ENCODE data around the gene MEF2A. TPM values are rescaled to one million over a fixed set of nuclear protein-coding genes. Genes with fewer than 3 reads are reported as not detected.

The MEF2A gene
- total and polyA plus RNA-seq, 10 of the 15 experiments (the other 5 are each of a cell fraction or from before 2014, with no cell fraction given), result 7.2 to 46.7 (median 35.9) TPM

GRCh38 chr15:99720533-99720932, 154.7 kb downstream of the MEF2A start:
- peaks cover 42% of the 10 kb centered on the region for H3K4me1 ChIP-seq (ENCODE audit: control insufficient read depth, insufficient read depth, low read length)
- DNase-seq (ENCODE audit: low read depth, low spot score) (no peak), ATAC-seq (no peak), FAIRE-seq (peak; percentile 35)
- peaks cover 0 to 1% of the 10 kb centered on the region in 2 experiments; a peak in 1 of 4 replicates for H3K36me3 ChIP-seq (ENCODE audit: control insufficient read depth in 2 of 2, insufficient read depth in 2 of 2, low read length in 1 of 2)
- H2AFZ ChIP-seq (ENCODE audit: control insufficient read depth, low read depth, low read length), result peak overlapping the region; percentile 4; the same call in 1 of the 2 replicates
- 99% methylated on average over 7 of the region's 7 CpGs for WGBS (ENCODE audit: insufficient coverage, insufficient replicate concordance, low lambda C conversion rate, missing lambda C conversion rate)
- POLR2A ChIA-PET, result no interaction called here
- intact Hi-C loops (cut with micrococcal nuclease; ENCODE audit: unreplicated experiment), result no loop called here
- H3K4me2 ChIP-seq (ENCODE audit: control insufficient read depth, insufficient read depth), result peak overlapping the region; percentile 97
- SMC1A ChIA-PET (ENCODE audit: uncharacterized antibody, unreplicated experiment), result no interaction called here
- TF ChIP-seq CBFB (IDR thresholded peaks at IDR 0.05; ENCODE audit: low read depth), result no peak
- no peak for TF ChIP-seq E2F4 (IDR thresholded peaks at IDR 0.05; ENCODE audit: low read depth, low read length)
- TF ChIP-seq MYB (IDR thresholded peaks at IDR 0.05; ENCODE audit: borderline replicate concordance, low read depth, low read length), result no peak
- TF ChIP-seq HCFC1 (IDR thresholded peaks at IDR 0.05; ENCODE audit: low read length), result no peak
- no peak for TF ChIP-seq ZSCAN29 (IDR thresholded peaks at IDR 0.05)
- TF ChIP-seq FOS (IDR thresholded peaks at IDR 0.05; ENCODE audit: borderline replicate concordance, extremely low read depth, insufficient read length), result no peak
- no peak for TF ChIP-seq SIN3A (IDR thresholded peaks at IDR 0.05; ENCODE audit: low read depth, low read length)
- RAD21 ChIA-PET (ENCODE audit: unreplicated experiment), result no interaction called here
- peak overlapping the region; percentile 76; the same call in 1 of the 2 replicates for H3K27ac ChIP-seq (ENCODE audit: control insufficient read depth, insufficient read depth)
- H4K20me1 ChIP-seq (ENCODE audit: control insufficient read depth, insufficient read depth), result no peaks in the 10 kb centered on the region
- no peaks in the 10 kb centered on the region for H3K27me3 ChIP-seq (replicated peaks in 1 of 2; ENCODE audit: control insufficient read depth in 2 of 2, insufficient read depth in 2 of 2, low read length in 1 of 2)
- in situ Hi-C loops (cut with MboI), result no loop called here
- no peak overlapping the region for H3K4me3 ChIP-seq
- no peak overlapping the region for H3K9ac ChIP-seq (ENCODE audit: control insufficient read depth, insufficient read depth, low read length)
- BruUV-seq (replicated peaks), result no TSS peak
- no peaks in the 10 kb centered on the region; the same call in 2 of the 3 replicates for H3K9me3 ChIP-seq (replicated peaks; ENCODE audit: control insufficient read depth, insufficient read depth, low read length)
- CTCF ChIA-PET, result no interaction called here
- H3K79me2 ChIP-seq (ENCODE audit: control insufficient read depth, insufficient read depth, low read length), result no peaks in the 10 kb centered on the region
